WTC11 (cell line): Measurements from ENCODE around the gene VEGFD. TPM values are rescaled to one million over a fixed set of nuclear protein-coding genes. Genes with fewer than 3 reads are reported as not detected.

Experiments
- ATAC-seq: fragments of 200-7000 bp; cut with Tn5 transposase; 2 replicates; pipeline ENCODE4 v1.10.0; 2021; ENCODE audit warnings: mild to moderate bottlenecking, moderate library complexity
- CTCF ChIA-PET: fragments of 300-600 bp; sonication (Branson Sonifier 250); formaldehyde crosslinking; loops from one replicate; lab custom pipeline; 2021; ENCODE audit warnings: antibody characterized with exemption; lab: Charles Lee
- POLR2A ChIA-PET: fragments of 350-600 bp; sonication (Branson Sonifier 250); formaldehyde crosslinking; loops from one replicate; lab custom pipeline; 2021; ENCODE audit warnings: antibody characterized with exemption; lab: Charles Lee
- DNase-seq: peaks from one replicate; pipeline ENCODE4 v3.0.0; 2021; ENCODE audit warnings: low spot score
- H3K27ac Mint-ChIP-seq: 2 replicates; pipeline ENCODE4 v1.8.0; 2021; ENCODE audit warnings: mixed read lengths
- H3K27me3 Mint-ChIP-seq: 2 replicates; pipeline ENCODE4 v1.8.0; 2021; ENCODE audit warnings: low read depth, mild to moderate bottlenecking, moderate library complexity, mixed read lengths
- H3K36me3 Mint-ChIP-seq: 2 replicates; pipeline ENCODE4 v1.8.0; 2021; ENCODE audit warnings: mixed read lengths
- H3K4me1 Mint-ChIP-seq: 2 replicates; pipeline ENCODE4 v1.8.0; 2022; ENCODE audit warnings: mixed read lengths
- H3K4me3 Mint-ChIP-seq: 2 replicates; pipeline ENCODE4 v1.8.0; 2021; ENCODE audit warnings: mild to moderate bottlenecking, moderate library complexity, mixed read lengths
- H3K9me3 Mint-ChIP-seq: 2 replicates; pipeline ENCODE4 v1.8.0; 2021; ENCODE audit warnings: mixed read lengths
- MXD4 ChIP-seq: fragments of 250-450 bp; sonication (Bioruptor Pico); IDR thresholded peaks from 2 replicates; pipeline ENCODE4 v1.8.0; 2021; ENCODE audit warnings: mild to moderate bottlenecking, moderate library complexity, borderline replicate concordance
- MYBL2 ChIP-seq: sonication (generic); formaldehyde crosslinking; IDR thresholded peaks from 2 replicates; pipeline ENCODE4 v1.8.1; 2023; ENCODE audit warnings: mild to moderate bottlenecking, moderate library complexity, missing genetic modification reagents
- SOX15 ChIP-seq: fragments of 250-450 bp; sonication (Bioruptor Pico); IDR thresholded peaks from 2 replicates; pipeline ENCODE4 v1.9.0; 2021; ENCODE audit warnings: mild to moderate bottlenecking
- ZNF138 ChIP-seq: sonication (generic); formaldehyde crosslinking; conservative IDR thresholded peaks from 2 replicates; pipeline ENCODE4 v1.8.1; 2022; ENCODE audit warnings: mild to moderate bottlenecking, moderate library complexity, missing genetic modification reagents
- ZNF317 ChIP-seq: sonication (generic); formaldehyde crosslinking; IDR thresholded peaks from 2 replicates; pipeline ENCODE4 v1.8.1; 2023; ENCODE audit warnings: low read depth, mild to moderate bottlenecking, moderate library complexity, missing genetic modification reagents, borderline replicate concordance
- ZNF416 ChIP-seq: fragments of 250-450 bp; sonication (Bioruptor Pico); IDR thresholded peaks from 2 replicates; pipeline ENCODE4 v1.9.0; 2021; ENCODE audit warnings: mild to moderate bottlenecking, inconsistent platforms
- ZNF532 ChIP-seq: fragments of 250-450 bp; sonication (Bioruptor Pico); IDR thresholded peaks from 2 replicates; pipeline ENCODE4 v1.9.0; 2021; ENCODE audit warnings: mild to moderate bottlenecking, borderline replicate concordance
- total RNA-seq: library from RNA; stranded (reverse); gene quantifications from 3 replicates; pipeline ENCODE4 v1.2.3, GENCODE V29; 2021
- TF ChIP-seq, protein P1 (sequence below): fragments of 250-450 bp; sonication (Bioruptor Pico); conservative IDR thresholded peaks from 2 replicates; pipeline ENCODE4 v1.9.0; 2021; ENCODE audit warnings: mild to moderate bottlenecking
- TF ChIP-seq, protein P2 (sequence below): sonication (generic); formaldehyde crosslinking; IDR thresholded peaks from 2 replicates; pipeline ENCODE4 v1.8.1; 2023; ENCODE audit warnings: mild to moderate bottlenecking, missing genetic modification reagents, borderline replicate concordance
- TF ChIP-seq, protein P3 (sequence below): sonication (generic); formaldehyde crosslinking; IDR thresholded peaks from 2 replicates; pipeline ENCODE4 v1.8.1; 2022; ENCODE audit warnings: mild to moderate bottlenecking, moderate library complexity, missing genetic modification reagents
- TF ChIP-seq, protein P4 (sequence below): fragments of 250-450 bp; sonication (Bioruptor Pico); IDR thresholded peaks from 2 replicates; pipeline ENCODE4 v1.9.0; 2021; ENCODE audit warnings: mild to moderate bottlenecking
- TF ChIP-seq, protein P5 (sequence below): sonication (generic); formaldehyde crosslinking; IDR thresholded peaks from 2 replicates; pipeline ENCODE4 v1.8.1; 2023; ENCODE audit warnings: mild to moderate bottlenecking, missing genetic modification reagents, moderate library complexity
- TF ChIP-seq, protein P6 (sequence below): sonication (generic); formaldehyde crosslinking; IDR thresholded peaks from 2 replicates; pipeline ENCODE4 v1.8.1; 2022; ENCODE audit warnings: low read depth, missing genetic modification reagents, borderline replicate concordance

The VEGFD gene
- total RNA-seq, 1 experiment from 2014 or later = not detected

DNA sequence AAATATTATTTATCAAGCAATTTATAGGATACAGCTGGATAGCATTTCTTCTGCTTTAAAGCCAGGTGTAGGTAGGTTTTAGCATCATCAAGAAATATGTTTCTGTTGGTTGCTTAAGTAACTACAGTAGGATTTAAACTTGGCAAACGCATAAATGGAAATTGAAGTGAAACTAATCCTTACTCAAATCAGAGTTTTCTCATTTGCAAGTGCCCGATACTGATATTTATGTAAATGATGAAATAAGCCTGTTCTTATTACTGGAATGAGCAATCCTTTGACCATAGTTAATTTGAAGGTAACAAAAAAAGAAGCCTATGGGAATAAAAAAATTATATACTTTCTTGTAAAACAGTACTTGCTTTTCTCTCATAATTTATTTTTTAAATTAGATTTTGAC lies 25.7 kb downstream of the VEGFD start (continued):
- TF ChIP-seq ZNF138 (CRISPR knock-in tag) (no peak), MXD4 (CRISPR knock-in tag) (no peak), ZNF532 (CRISPR knock-in tag) (no peak), ZNF317 (CRISPR knock-in tag) (no peak)
- TF ChIP-seq, protein P1, sequence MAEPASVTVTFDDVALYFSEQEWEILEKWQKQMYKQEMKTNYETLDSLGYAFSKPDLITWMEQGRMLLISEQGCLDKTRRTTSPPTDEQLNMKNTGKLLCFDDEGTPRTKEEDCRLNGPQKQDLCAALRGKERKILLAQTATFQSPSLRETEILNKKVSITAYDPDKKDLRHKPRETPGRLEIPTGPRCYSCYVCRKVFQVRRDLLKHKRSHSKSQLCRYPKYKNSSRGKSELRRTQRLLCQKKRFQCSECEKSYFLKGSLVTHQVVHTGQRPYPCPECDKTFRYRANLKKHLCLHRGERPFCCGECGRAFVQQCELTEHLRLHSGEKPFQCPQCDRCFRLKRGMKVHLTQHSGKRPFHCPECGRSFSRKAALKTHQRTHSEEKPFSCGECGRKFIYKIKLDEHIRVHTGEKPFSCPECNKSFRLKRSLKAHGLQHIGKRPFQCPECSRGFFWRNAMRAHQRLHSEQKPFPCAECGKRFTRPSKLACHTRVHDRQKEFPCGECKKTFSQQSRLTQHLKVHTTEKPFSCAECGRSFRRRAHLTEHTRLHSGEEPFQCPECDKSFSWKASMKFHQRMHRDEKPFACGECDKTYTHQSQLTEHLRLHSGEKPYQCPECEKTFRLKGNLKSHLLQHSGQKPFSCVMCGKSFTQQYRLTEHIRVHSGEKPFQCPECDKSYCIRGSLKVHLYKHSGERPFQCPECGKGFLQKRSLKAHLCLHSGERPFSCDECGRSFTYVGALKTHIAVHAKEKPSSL (CRISPR knock-in tag) = no peak
- TF ChIP-seq, protein P2, sequence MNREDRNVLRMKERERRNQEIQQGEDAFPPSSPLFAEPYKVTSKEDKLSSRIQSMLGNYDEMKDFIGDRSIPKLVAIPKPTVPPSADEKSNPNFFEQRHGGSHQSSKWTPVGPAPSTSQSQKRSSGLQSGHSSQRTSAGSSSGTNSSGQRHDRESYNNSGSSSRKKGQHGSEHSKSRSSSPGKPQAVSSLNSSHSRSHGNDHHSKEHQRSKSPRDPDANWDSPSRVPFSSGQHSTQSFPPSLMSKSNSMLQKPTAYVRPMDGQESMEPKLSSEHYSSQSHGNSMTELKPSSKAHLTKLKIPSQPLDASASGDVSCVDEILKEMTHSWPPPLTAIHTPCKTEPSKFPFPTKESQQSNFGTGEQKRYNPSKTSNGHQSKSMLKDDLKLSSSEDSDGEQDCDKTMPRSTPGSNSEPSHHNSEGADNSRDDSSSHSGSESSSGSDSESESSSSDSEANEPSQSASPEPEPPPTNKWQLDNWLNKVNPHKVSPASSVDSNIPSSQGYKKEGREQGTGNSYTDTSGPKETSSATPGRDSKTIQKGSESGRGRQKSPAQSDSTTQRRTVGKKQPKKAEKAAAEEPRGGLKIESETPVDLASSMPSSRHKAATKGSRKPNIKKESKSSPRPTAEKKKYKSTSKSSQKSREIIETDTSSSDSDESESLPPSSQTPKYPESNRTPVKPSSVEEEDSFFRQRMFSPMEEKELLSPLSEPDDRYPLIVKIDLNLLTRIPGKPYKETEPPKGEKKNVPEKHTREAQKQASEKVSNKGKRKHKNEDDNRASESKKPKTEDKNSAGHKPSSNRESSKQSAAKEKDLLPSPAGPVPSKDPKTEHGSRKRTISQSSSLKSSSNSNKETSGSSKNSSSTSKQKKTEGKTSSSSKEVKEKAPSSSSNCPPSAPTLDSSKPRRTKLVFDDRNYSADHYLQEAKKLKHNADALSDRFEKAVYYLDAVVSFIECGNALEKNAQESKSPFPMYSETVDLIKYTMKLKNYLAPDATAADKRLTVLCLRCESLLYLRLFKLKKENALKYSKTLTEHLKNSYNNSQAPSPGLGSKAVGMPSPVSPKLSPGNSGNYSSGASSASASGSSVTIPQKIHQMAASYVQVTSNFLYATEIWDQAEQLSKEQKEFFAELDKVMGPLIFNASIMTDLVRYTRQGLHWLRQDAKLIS = no peak

- ATAC-seq (no peak), DNase-seq (no peak)
- TF ChIP-seq SOX15 (CRISPR knock-in tag) (no peak), ZNF416 (CRISPR knock-in tag) (no peak), MYBL2 (CRISPR knock-in tag) (no peak)
- TF ChIP-seq, protein P3, sequence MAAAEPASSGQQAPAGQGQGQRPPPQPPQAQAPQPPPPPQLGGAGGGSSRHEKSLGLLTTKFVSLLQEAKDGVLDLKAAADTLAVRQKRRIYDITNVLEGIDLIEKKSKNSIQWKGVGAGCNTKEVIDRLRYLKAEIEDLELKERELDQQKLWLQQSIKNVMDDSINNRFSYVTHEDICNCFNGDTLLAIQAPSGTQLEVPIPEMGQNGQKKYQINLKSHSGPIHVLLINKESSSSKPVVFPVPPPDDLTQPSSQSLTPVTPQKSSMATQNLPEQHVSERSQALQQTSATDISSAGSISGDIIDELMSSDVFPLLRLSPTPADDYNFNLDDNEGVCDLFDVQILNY (CRISPR knock-in tag) = no peak
- TF ChIP-seq, protein P4, sequence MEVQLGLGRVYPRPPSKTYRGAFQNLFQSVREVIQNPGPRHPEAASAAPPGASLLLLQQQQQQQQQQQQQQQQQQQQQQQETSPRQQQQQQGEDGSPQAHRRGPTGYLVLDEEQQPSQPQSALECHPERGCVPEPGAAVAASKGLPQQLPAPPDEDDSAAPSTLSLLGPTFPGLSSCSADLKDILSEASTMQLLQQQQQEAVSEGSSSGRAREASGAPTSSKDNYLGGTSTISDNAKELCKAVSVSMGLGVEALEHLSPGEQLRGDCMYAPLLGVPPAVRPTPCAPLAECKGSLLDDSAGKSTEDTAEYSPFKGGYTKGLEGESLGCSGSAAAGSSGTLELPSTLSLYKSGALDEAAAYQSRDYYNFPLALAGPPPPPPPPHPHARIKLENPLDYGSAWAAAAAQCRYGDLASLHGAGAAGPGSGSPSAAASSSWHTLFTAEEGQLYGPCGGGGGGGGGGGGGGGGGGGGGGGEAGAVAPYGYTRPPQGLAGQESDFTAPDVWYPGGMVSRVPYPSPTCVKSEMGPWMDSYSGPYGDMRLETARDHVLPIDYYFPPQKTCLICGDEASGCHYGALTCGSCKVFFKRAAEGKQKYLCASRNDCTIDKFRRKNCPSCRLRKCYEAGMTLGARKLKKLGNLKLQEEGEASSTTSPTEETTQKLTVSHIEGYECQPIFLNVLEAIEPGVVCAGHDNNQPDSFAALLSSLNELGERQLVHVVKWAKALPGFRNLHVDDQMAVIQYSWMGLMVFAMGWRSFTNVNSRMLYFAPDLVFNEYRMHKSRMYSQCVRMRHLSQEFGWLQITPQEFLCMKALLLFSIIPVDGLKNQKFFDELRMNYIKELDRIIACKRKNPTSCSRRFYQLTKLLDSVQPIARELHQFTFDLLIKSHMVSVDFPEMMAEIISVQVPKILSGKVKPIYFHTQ (CRISPR knock-in tag) = no peak
- TF ChIP-seq, protein P5, sequence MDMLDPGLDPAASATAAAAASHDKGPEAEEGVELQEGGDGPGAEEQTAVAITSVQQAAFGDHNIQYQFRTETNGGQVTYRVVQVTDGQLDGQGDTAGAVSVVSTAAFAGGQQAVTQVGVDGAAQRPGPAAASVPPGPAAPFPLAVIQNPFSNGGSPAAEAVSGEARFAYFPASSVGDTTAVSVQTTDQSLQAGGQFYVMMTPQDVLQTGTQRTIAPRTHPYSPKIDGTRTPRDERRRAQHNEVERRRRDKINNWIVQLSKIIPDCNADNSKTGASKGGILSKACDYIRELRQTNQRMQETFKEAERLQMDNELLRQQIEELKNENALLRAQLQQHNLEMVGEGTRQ (CRISPR knock-in tag) = no peak
- TF ChIP-seq, protein P6, sequence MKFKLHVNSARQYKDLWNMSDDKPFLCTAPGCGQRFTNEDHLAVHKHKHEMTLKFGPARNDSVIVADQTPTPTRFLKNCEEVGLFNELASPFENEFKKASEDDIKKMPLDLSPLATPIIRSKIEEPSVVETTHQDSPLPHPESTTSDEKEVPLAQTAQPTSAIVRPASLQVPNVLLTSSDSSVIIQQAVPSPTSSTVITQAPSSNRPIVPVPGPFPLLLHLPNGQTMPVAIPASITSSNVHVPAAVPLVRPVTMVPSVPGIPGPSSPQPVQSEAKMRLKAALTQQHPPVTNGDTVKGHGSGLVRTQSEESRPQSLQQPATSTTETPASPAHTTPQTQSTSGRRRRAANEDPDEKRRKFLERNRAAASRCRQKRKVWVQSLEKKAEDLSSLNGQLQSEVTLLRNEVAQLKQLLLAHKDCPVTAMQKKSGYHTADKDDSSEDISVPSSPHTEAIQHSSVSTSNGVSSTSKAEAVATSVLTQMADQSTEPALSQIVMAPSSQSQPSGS (CRISPR knock-in tag) = no peak
- Mint-ChIP-seq H3K27me3 (no peaks in the 10 kb centered on the region), H3K36me3 (no peaks in the 10 kb centered on the region), H3K4me3 (no peak overlapping the region), H3K27ac (no peak overlapping the region), H3K9me3 (peaks cover 7% of the 10 kb centered on the region), H3K4me1 (no peaks in the 10 kb centered on the region)
- ChIA-PET CTCF (no interaction called here), POLR2A (no interaction called here)
These were observed 27.8 kb downstream of the VEGFD start for GRCh38 chrX:15356444-15356843.
